NT2/D1 (cell line): ENCODE results near the gene AXL.
A peak's percentile ranks its signal among the peaks of the same experiment; 100 is the strongest.
"Not testable (repeated sequence)": the region's sequence is repeated elsewhere in the genome, so short reads cannot be mapped to it uniquely, and the experiment has no call there.

ENCODE experiments used
- DNase-seq: peaks from one replicate; pipeline ENCODE4 v3.0.0-alpha.2; 2011; ENCODE audit warnings: low read depth, low spot score
- H3K27me3 ChIP-seq: 2 replicates; pipeline ENCODE4 v1.6.0; 2011; ENCODE audit warnings: mild to moderate bottlenecking; ENCODE audit not compliant: insufficient read length, insufficient read depth
- H3K36me3 ChIP-seq: 2 replicates; pipeline ENCODE4 v1.6.1; 2011; ENCODE audit warnings: mild to moderate bottlenecking, low read length, mixed read lengths; ENCODE audit not compliant: insufficient read depth, insufficient read length
- H3K4me1 ChIP-seq: 2 replicates; pipeline ENCODE4 v1.5.1; 2011; ENCODE audit not compliant: insufficient read depth, insufficient read length
- H3K4me3 ChIP-seq: 2 replicates; pipeline ENCODE4 v1.5.1; 2011; ENCODE audit warnings: low read depth; ENCODE audit not compliant: insufficient read length
- H3K9ac ChIP-seq: 2 replicates; pipeline ENCODE4 v1.6.0; 2011; ENCODE audit warnings: low read depth; ENCODE audit not compliant: insufficient read length
- H3K9me3 ChIP-seq: 2 replicates; pipeline ENCODE4 v1.5.1; 2011; ENCODE audit warnings: mild to moderate bottlenecking, low read length; ENCODE audit not compliant: insufficient read depth
- SUZ12 ChIP-seq: IDR thresholded peaks from 2 replicates; pipeline ENCODE4 v1.6.1; 2011; ENCODE audit not compliant: insufficient read length, insufficient read depth; ENCODE audit errors: extremely low read depth
- YY1 ChIP-seq: IDR thresholded peaks from 2 replicates; pipeline ENCODE4 v1.6.1; 2011; ENCODE audit not compliant: insufficient read length, insufficient read depth
- ZNF274 ChIP-seq: IDR thresholded peaks from 2 replicates; pipeline ENCODE4 v1.6.1; 2011; ENCODE audit warnings: mild to moderate bottlenecking, low read depth, low read length

The AXL gene

DNA sequence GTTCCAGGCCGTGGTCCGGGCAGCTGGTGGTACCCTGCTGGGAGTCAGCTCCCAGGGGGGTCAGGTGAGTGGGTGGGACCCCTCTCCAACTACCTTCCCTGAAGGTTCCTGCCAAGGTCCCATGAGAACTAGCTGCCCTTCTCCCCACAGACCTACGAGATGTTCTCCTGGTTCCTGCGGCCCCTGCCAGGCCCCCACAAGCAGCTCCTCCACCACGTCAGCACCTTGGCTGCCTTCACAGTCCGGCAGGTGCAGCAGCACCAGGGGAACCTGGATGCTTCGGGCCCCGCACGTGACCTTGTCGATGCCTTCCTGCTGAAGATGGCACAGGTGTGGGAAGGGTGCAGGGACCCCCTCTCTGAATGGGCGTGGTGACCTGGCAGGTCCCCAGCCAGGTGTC lies 20.5 kb upstream of the AXL start:
- TF ChIP-seq YY1 (no peak), SUZ12 (no peak), ZNF274 (no peak)
- Histone ChIP-seq H3K9ac (no peak overlapping the region), H3K27me3 (no peaks in the 10 kb centered on the region), H3K9me3 (no peaks in the 10 kb centered on the region), H3K4me3 (no peak overlapping the region), H3K36me3 (peaks cover 57% of the 10 kb centered on the region), H3K4me1 (peaks cover 10% of the 10 kb centered on the region)
- DNase-seq: no peak

DNA sequence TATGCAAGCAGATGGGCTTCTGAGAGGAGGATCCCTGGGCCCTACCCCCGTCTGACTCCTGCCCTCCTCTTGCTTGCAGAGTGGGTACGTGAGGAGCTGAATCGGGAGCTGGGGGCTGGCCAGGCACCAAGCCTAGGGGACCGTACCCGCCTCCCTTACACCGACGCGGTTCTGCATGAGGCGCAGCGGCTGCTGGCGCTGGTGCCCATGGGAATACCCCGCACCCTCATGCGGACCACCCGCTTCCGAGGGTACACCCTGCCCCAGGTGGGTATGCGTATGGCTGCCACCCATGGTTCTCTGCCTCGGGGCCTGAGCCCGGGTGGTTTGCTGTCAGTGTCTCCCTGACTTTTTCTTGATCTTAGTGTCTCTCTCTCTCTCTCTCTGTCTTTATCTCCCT lies 15.7 kb upstream of the AXL start:
- Histone ChIP-seq H3K9me3 (no peaks in the 10 kb centered on the region), H3K4me3 (no peak overlapping the region), H3K9ac (peak overlapping the region; percentile 10), H3K4me1 (no peaks in the 10 kb centered on the region), H3K36me3 (peaks cover 59% of the 10 kb centered on the region), H3K27me3 (no peaks in the 10 kb centered on the region)
- no peak for TF ChIP-seq YY1
- TF ChIP-seq SUZ12: no peak
- no peak for TF ChIP-seq ZNF274
- no peak for DNase-seq

DNA sequence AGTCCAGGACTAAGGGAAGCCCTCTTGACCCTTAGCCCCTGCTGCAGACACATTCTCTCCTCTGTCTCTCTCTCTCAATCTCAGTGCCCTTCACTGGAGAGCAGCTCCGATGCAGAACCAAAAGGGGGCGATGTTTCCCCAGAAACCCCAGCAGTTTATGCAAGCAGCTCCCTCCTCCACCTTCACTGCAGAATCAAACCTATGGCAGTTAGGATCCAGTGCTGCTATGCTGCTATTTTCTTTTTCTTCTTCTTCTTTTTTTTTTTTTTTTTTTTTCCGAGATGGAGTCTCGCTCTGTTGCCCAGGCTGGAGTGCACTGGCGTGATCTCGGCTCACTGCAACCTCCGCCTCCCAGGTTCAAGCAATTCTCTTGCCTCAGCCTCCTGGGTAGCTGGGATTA lies 14.7 kb upstream of the AXL start:
- not testable (repeated sequence) for H3K9me3 ChIP-seq, DNase-seq, H3K4me3 ChIP-seq, H3K4me1 ChIP-seq, H3K27me3 ChIP-seq, H3K9ac ChIP-seq
- peaks cover 52% of the 10 kb centered on the region for H3K36me3 ChIP-seq

DNA sequence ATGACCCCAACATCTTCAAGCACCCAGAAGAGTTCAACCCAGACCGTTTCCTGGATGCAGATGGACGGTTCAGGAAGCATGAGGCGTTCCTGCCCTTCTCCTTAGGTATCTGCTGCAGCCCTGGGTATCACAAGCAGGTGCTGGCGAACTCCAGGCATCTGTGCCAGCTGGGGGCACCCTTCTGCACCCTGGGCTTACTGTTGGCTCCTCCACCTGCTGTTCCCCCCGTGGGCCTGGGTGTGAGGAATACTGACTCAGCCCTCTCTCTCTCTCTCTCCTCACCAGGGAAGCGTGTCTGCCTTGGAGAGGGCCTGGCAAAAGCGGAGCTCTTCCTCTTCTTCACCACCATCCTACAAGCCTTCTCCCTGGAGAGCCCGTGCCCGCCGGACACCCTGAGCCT lies 13.0 kb upstream of the AXL start:
- Histone ChIP-seq H3K36me3 (peaks cover 45% of the 10 kb centered on the region), H3K27me3 (no peaks in the 10 kb centered on the region), H3K9me3 (no peaks in the 10 kb centered on the region), H3K4me3 (no peak overlapping the region), H3K9ac (no peak overlapping the region), H3K4me1 (no peaks in the 10 kb centered on the region)
- DNase-seq: no peak
- no peak for TF ChIP-seq YY1
- no peak for TF ChIP-seq ZNF274
- no peak for TF ChIP-seq SUZ12

DNA sequence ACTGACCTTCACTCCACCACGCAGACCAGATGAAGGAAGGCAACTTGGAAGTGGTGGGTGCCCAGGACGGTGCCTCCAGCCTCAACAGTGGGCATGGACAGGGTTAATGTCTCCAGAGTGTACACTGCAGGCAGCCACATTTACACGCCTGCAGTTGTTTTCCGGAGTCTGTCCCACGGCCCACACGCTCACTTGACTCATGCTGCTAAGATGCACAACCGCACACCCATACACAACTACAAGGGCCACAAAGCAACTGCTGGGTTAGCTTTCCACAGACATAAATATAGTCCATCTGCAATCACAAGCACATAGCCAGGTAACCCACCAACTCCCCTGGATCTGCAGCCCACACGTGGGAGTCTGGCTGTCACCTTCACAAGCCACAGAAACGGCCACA lies 12.6 kb upstream of the AXL start:
- peaks cover 41% of the 10 kb centered on the region for H3K36me3 ChIP-seq
- no peak overlapping the region for H3K9ac ChIP-seq
- no peak overlapping the region for H3K4me3 ChIP-seq
- no peak for DNase-seq
- TF ChIP-seq ZNF274 (no peak), YY1 (no peak), SUZ12 (no peak)
- no peaks in the 10 kb centered on the region for H3K4me1 ChIP-seq
- H3K27me3 ChIP-seq: no peaks in the 10 kb centered on the region
- H3K9me3 ChIP-seq: no peaks in the 10 kb centered on the region

DNA sequence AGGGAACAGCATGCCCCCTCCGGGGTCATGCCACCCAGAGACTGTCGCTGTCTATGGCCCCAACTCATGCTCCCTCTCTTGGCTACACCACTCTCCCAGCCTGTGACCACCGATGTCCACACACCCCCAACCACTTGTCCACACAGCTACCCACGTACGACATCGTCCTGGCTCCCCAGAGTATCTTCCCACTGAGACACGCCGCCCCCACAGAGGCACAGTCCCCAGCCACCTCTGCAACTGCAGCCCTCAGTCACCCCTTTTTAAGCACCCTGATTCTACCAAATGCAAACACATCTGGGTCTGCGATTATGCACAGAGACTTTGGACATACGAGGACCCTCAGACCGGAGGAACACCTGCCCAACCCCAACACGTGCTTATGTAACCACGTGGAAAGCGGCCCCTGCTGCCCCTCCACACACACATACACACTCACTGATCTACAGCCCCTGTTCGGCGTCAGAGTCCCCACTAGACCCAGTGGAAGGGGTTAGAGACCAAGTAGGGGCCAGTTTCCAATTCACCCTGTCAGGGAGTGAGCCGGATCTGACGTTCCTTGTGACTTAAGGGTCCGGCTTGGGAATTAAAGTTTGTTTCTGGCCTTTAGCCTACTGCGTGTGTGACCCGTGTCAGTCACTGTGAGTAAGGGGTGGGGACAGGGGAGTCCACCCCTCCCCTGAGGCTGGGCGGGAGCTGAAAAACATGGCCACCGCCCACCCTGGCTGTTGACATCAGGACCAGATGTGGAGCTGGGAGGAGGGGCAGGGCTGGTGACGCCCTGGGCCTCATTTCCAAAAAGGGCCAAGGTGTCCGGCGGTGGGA lies 11.9 kb upstream of the AXL start:
- Histone ChIP-seq H3K4me1 (no peaks in the 10 kb centered on the region), H3K27me3 (no peaks in the 10 kb centered on the region), H3K4me3 (no peak overlapping the region), H3K9ac (no peak overlapping the region), H3K9me3 (no peaks in the 10 kb centered on the region), H3K36me3 (peaks cover 36% of the 10 kb centered on the region)
- TF ChIP-seq ZNF274 (no peak), SUZ12 (no peak), YY1 (no peak)
- no peak for DNase-seq

DNA sequence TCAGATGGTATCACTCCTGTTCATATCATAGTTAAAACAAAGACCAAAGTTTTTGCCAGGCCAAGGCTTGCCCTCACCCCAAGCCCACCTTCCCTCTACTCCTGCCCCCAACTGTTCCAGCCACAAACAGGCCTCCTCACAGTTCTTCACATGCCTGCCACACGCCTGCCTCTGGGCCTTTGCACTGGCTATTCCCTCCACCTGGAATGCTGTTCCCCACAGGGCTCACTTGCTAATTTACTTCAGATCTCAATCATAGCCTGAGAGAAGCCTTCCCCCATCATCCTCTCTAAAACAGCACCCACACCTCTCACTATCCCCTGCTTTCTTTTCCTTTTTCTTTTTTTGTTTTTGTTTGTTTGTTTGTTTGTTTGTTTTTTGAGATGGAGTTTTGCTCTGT lies 4.9 kb upstream of the AXL start:
- peaks cover 4% of the 10 kb centered on the region for H3K4me1 ChIP-seq
- H3K9ac ChIP-seq: no peak overlapping the region
- H3K4me3 ChIP-seq: no peak overlapping the region
- no peaks in the 10 kb centered on the region for H3K36me3 ChIP-seq
- no peaks in the 10 kb centered on the region for H3K27me3 ChIP-seq
- no peak for TF ChIP-seq SUZ12
- TF ChIP-seq ZNF274: no peak
- TF ChIP-seq YY1: no peak
- DNase-seq: no peak
- no peaks in the 10 kb centered on the region for H3K9me3 ChIP-seq

DNA sequence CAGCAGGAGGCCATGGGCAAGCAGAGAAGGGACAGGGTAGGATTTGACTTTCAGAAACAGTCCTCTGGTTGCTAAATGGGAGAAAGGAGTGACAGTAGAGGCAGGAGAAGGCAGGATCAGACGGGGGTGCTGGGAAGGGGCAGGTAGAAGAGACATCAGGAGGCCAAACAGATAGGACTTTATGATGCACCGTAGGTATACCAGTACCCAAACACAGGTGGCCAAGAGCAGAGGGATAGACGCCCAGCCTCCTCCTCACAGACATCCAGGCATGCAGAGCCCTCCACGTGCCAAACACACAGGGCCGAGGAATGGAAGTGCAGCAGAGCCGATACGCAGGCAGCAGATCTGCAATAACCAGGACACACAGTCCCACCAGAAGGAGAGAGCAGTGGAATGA lies 1.3 kb upstream of the AXL start:
- Histone ChIP-seq H3K9ac (no peak overlapping the region), H3K36me3 (peaks cover 25% of the 10 kb centered on the region), H3K27me3 (no peaks in the 10 kb centered on the region), H3K4me3 (no peak overlapping the region), H3K9me3 (no peaks in the 10 kb centered on the region), H3K4me1 (peaks cover 10% of the 10 kb centered on the region)
- no peak for DNase-seq
- TF ChIP-seq ZNF274 (no peak), SUZ12 (no peak), YY1 (no peak)
